Pancreas (tissue), 10 donors: ENCODE results near the gene ST6GALNAC3. TPM values are rescaled to one million over a fixed set of nuclear protein-coding genes. Genes with fewer than 3 reads are reported as not detected.

Experiments
- ATAC-seq, 4 donors: fragments of 200-7000 bp; cut with Tn5 transposase; one replicate each; pipeline versions ENCODE4 v1.8.0 to v1.9.1; 2020; ENCODE audit warnings: mild to moderate bottlenecking in 4 of 4, moderate library complexity in 4 of 4
- DNase-seq, 6 donors: peaks; one replicate each; pipeline ENCODE4 v3.0.0-alpha.2; 2020
- FAIRE-seq: peaks from 2 replicates; lab custom pipeline; 2012; peaks lifted over from hg19 to GRCh38; lab: Jason Lieb, UNC
- H3K27ac ChIP-seq, 4 donors: fragments of 200-600 bp; sonication (generic); 1 replicate in 3 of 4; 2 replicates in 1 of 4; pipeline versions ENCODE4 v1.5.0 to v1.8.0; 2020
- H3K27me3 ChIP-seq, 4 donors: fragments of 200-600 bp; one replicate each; pipeline ENCODE4 v1.8.0; 2021
- H3K36me3 ChIP-seq, 3 donors: fragments of 200-600 bp; sonication (generic) in 1 of 3; one replicate each; pipeline versions ENCODE4 v1.5.0 to v1.8.0; 2020 to 2021
- H3K4me1 ChIP-seq, 3 donors: fragments of 200-600 bp; one replicate each; pipeline ENCODE4 v1.8.0; 2021
- H3K4me3 ChIP-seq, 4 donors: fragments of 200-600 bp; sonication (generic) in 2 of 4; one replicate each; pipeline versions ENCODE4 v1.5.0 to v1.8.0; 2020 to 2021
- H3K9me3 ChIP-seq, 4 donors: fragments of 200-600 bp; one replicate each; pipeline ENCODE4 v1.8.0; 2021
- CTCF ChIP-seq, 4 donors: fragments of 200-600 bp; sonication (generic) in 3 of 4; IDR thresholded peaks; one replicate each; pipeline versions ENCODE4 v1.5.0 to v1.8.0; 2021; ENCODE audit warnings: antibody characterized with exemption in 4 of 4
- WGBS, 2 donors: extraction: QIAGEN DNeasy Blood & Tissue Kit; methylation state at CpG; one replicate each; pipeline ENCODE4 v1.1.7; 2013; 5-methylcytosine and 5-hydroxymethylcytosine counted together
- intact Hi-C, 3 donors: fragments of 100-400 bp; cut with DNase I; formaldehyde crosslinking; loops; one replicate each; pipeline versions ENCODE4 v1.11.1 to v1.14.2; 2022
- polyA plus RNA-seq, 2 donors: library from polyadenylated mRNA; stranded (reverse); fragments of 200-250 nt; gene quantifications; one replicate each; pipeline ENCODE4 v1.2.3, GENCODE V29; 2013
- total RNA-seq, 6 donors: library from RNA; stranded (reverse); fragmentation: NEBNext Ultra II Directional in 4 of 6; extraction: Animal tissue kit (Norgen Biotek cat#: 25700) in 4 of 6; gene quantifications; one replicate each; pipeline versions ENCODE4 v1.2.1 to v1.2.4, GENCODE V29; 2021 to 2023
- donor health status: healthy with polysubstance abuse.
- donor health status: DM: no; HTN: no; CAD: no; lungs with moderate emphysema.
- donor health status: DM: no; HTN: no; CAD: no.
- donor health status: control.
- donor health status: control.
- donor health status: Bipolar disorder and iron deficiency.
- donor health status: DM: yes; HTN: yes; CAD: no.
- donor health status: DM: no; HTN: no; CAD: no.
- donor health status: DM: no; HTN: no; CAD: no.
- donor health status: DM: yes; HTN: yes; CAD: no.

ST6GALNAC3 gene
- total and polyA plus RNA-seq, 8 donors, result 0.35 to 2.0 (median 0.80) TPM

GRCh38 chr1:76419603-76420002 is 345.1 kb downstream of the ST6GALNAC3 start:
- Histone ChIP-seq H3K4me3 (no peak overlapping the region), H3K4me1 (no peaks in the 10 kb centered on the region), H3K9me3 (no peaks in the 10 kb centered on the region), H3K27me3 (no peaks in the 10 kb centered on the region), H3K36me3 (no peaks in the 10 kb centered on the region), H3K27ac (no peak overlapping the region)
- no peak for FAIRE-seq
- no peak for ATAC-seq
- intact Hi-C loops, result no loop called here
- WGBS, 2 donors, result 48 to 50% methylated on average over 2 of the region's 2 CpGs
- DNase-seq, result no peak
- no peak for TF ChIP-seq CTCF (IDR thresholded peaks at IDR 0.05)

- DNase-seq (no peak), ATAC-seq (no peak), FAIRE-seq (no peak)
- Histone ChIP-seq H3K9me3 (no peaks in the 10 kb centered on the region), H3K27ac (no peak overlapping the region), H3K36me3 (no peaks in the 10 kb centered on the region), H3K4me3 (no peak overlapping the region), H3K4me1 (no peaks in the 10 kb centered on the region), H3K27me3 (no peaks in the 10 kb centered on the region)
- 68 to 75% methylated on average over 10 of the region's 10 CpGs for WGBS, 2 donors
- intact Hi-C loops, result no loop called here
- no peak for TF ChIP-seq CTCF (IDR thresholded peaks at IDR 0.05)
Measured at GRCh38 chr1:76425201-76426145, 350.9 kb downstream of the ST6GALNAC3 start.

- 88 to 91% methylated on average over 4 of the region's 4 CpGs for WGBS, 2 donors
- no peak overlapping the region for H3K4me3 ChIP-seq
- no peak overlapping the region for H3K27ac ChIP-seq
- H3K4me1 ChIP-seq, result no peaks in the 10 kb centered on the region
- FAIRE-seq, result no peak
- TF ChIP-seq CTCF (IDR thresholded peaks at IDR 0.05), result no peak
- no peaks in the 10 kb centered on the region for H3K9me3 ChIP-seq
- H3K36me3 ChIP-seq, result no peaks in the 10 kb centered on the region
- intact Hi-C loops, result no loop called here
- H3K27me3 ChIP-seq, result no peaks in the 10 kb centered on the region
- no peak for ATAC-seq
- no peak for DNase-seq
Measured at GRCh38 chr1:76426606-76427005, 352.1 kb downstream of the ST6GALNAC3 start.

- H3K27ac ChIP-seq, result no peak overlapping the region
- no peak for DNase-seq
- no peaks in the 10 kb centered on the region for H3K4me1 ChIP-seq
- TF ChIP-seq CTCF (IDR thresholded peaks at IDR 0.05), result no peak
- H3K9me3 ChIP-seq, result no peaks in the 10 kb centered on the region
- no peaks in the 10 kb centered on the region for H3K36me3 ChIP-seq
- intact Hi-C loops, result no loop called here
- ATAC-seq, result no peak
- H3K4me3 ChIP-seq, result no peak overlapping the region
- FAIRE-seq, result no peak
- H3K27me3 ChIP-seq, result no peaks in the 10 kb centered on the region
- 80 to 90% methylated on average over 2 of the region's 2 CpGs for WGBS, 2 donors
Measured at GRCh38 chr1:76428028-76428427, 353.5 kb downstream of the ST6GALNAC3 start.

- no peak for TF ChIP-seq CTCF (IDR thresholded peaks at IDR 0.05)
- intact Hi-C loops, result no loop called here
- Histone ChIP-seq H3K27ac (no peak overlapping the region), H3K9me3 (no peaks in the 10 kb centered on the region), H3K27me3 (no peaks in the 10 kb centered on the region), H3K4me1 (no peaks in the 10 kb centered on the region), H3K4me3 (no peak overlapping the region), H3K36me3 (no peaks in the 10 kb centered on the region)
- WGBS, 2 donors, result 22 to 29% methylated on average over 3 of the region's 3 CpGs
- ATAC-seq, result no peak
- no peak for FAIRE-seq
- DNase-seq, result no peak
Measured at GRCh38 chr1:76430531-76430930, 356.0 kb downstream of the ST6GALNAC3 start.
